ENCODE measurements around the gene WSB1.
"Not testable (repeated sequence)": the region's sequence is repeated elsewhere in the genome, so short reads cannot be mapped to it uniquely, and the experiment has no call there.

The WSB1 gene

DNA sequence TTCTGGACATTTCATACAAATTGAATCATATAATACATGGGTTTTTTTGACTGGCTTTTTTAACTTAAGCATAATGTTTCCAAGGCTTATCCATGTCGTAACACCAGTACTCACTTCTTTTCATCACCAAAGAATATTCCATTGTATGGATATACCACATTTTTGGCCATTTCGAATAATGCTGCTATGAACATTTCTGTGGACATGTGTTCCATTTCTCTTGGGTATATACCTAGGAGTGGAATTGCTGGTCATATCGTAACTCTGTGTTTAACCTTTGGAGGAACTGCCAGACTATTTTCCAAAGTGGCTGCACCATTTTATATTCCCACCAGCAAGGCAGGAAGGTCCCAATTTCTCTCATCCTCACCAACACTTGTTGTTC is 46.0 kb upstream of the WSB1 start:
- in situ Hi-C loops (cut with MboI; ENCODE audit: low sequenced_read_pairs, unreplicated experiment) = loop anchor here (10.0 kb wide), 1 partner anchor 87 kb away; no protein-coding TSS in a partner anchor
- TF ChIP-seq CTCF (IDR thresholded peaks at IDR 0.05; ENCODE audit: borderline replicate concordance, control extremely low read depth, extremely low read depth, insufficient read depth, missing control alignments) = no peak
- no peak for DNase-seq (ENCODE audit: low spot score)

- in situ Hi-C loops (cut with MboI; ENCODE audit: low sequenced_read_pairs, unreplicated experiment) = not testable (repeated sequence)
These were observed 43.1 kb upstream of the WSB1 start for GRCh38 chr17:27250791-27251190.

GRCh38 chr17:27254802-27255201 is 39.1 kb upstream of the WSB1 start:
- DNase-seq (ENCODE audit: low spot score); in situ Hi-C loops (cut with MboI; ENCODE audit: low sequenced_read_pairs, unreplicated experiment): not testable (repeated sequence)

More at GRCh38 chr17:27250791-27251190, 43.1 kb upstream of the WSB1 start:
- DNase-seq (ENCODE audit: low spot score) = not testable (repeated sequence)

DNA sequence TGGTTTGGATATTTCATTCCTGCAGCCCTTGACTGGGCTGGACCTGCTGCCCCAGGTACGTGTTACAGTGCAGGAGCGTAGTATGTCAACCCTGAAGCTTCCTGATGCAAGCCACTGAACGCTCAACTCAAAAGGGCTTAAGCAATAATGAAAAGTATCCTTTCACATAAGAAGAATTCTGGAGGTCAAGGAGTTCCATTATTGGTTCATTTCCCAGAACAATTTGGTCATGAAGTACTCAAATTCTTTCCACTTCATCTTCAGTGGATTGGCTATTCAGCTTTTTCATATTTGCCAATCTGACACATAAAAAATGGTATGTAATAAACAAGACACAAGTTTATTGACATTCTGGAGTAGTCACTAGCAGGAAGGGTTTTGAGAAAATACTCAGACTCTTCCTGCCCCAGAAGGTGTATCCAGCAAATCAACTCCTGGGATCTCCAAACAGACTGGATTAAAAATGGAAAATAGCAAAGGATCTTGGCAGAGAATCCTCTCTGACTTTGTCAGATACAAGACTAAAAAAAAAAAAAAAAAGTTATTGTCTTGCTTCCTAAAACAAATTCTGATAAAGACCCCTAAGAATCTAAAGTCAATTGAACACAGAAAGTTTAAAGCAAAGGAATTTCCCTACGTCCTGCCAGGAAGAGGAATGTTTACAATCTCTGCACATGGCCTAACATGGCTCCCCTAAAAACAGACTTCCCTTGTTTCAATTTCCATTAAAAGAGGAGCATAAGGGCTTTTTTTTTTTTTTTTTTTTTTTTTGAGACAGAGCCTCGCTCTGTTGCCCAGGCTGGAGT is 37.5 kb upstream of the WSB1 start:
- DNase-seq (ENCODE audit: low spot score) = no peak
- in situ Hi-C loops (cut with MboI; ENCODE audit: low sequenced_read_pairs, unreplicated experiment) = no loop called here
- no peak for TF ChIP-seq CTCF (IDR thresholded peaks at IDR 0.05; ENCODE audit: borderline replicate concordance, control extremely low read depth, extremely low read depth, insufficient read depth, missing control alignments)

DNA sequence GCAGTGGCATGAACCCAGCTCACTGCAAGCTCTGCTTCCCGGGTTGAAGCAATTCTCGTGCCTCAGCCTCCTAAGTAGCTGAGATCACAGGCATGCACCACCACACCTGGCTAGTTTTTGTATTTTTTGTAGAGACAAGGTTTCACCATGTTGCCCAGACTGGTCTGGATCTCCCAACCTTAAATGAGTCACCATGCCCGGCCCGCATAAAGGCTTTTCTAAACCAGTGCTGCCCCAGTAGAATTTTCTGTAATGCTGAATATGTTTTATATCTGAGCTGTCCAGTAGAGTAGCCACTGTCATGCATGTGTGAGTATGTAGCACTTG is 36.9 kb upstream of the WSB1 start:
- no peak for TF ChIP-seq CTCF (IDR thresholded peaks at IDR 0.05; ENCODE audit: borderline replicate concordance, control extremely low read depth, extremely low read depth, insufficient read depth, missing control alignments)
- DNase-seq (ENCODE audit: low spot score) = no peak
- in situ Hi-C loops (cut with MboI; ENCODE audit: low sequenced_read_pairs, unreplicated experiment) = no loop called here

DNA sequence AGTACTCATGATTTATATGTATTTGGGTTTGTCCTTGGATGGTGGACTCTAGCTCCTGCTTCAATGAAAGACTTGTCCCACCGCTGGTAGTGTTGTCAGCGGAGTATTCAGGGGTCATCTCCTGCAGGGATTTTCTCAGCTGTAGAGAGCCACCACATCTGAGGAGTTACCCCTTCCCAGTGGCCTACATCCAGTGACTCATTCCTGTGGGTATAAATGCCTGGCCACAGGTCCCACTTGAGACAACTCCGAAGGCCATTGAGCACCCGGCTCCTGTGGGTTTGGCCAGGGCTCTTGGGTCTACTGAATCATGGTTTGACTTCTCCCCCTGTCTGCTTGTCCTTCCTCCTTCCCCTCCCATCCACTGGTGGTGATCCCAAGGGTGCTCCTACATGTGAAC is 34.6 kb upstream of the WSB1 start:
- no peak for TF ChIP-seq CTCF (IDR thresholded peaks at IDR 0.05; ENCODE audit: borderline replicate concordance, control extremely low read depth, extremely low read depth, insufficient read depth, missing control alignments)
- in situ Hi-C loops (cut with MboI; ENCODE audit: low sequenced_read_pairs, unreplicated experiment) = no loop called here
- no peak for DNase-seq (ENCODE audit: low spot score)

GRCh38 chr17:27263386-27263785 is 30.5 kb upstream of the WSB1 start:
- no peak for DNase-seq (ENCODE audit: low spot score)
- no peak for TF ChIP-seq CTCF (IDR thresholded peaks at IDR 0.05; ENCODE audit: borderline replicate concordance, control extremely low read depth, extremely low read depth, insufficient read depth, missing control alignments)
- in situ Hi-C loops (cut with MboI; ENCODE audit: low sequenced_read_pairs, unreplicated experiment) = no loop called here
